ENCODE measurements around the gene CSAG3. TPM values are rescaled to one million over a fixed set of nuclear protein-coding genes. Genes with fewer than 3 reads are reported as not detected.
"Not testable (repeated sequence)": the region's sequence is repeated elsewhere in the genome, so short reads cannot be mapped to it uniquely, and the experiment has no call there.

CSAG3 gene
- not detected for polyA plus RNA-seq (2013, experiment 1 of 2; ENCODE audit: insufficient read length)
- not detected for polyA plus RNA-seq (2013, experiment 2 of 2; ENCODE audit: insufficient read length)

DNA sequence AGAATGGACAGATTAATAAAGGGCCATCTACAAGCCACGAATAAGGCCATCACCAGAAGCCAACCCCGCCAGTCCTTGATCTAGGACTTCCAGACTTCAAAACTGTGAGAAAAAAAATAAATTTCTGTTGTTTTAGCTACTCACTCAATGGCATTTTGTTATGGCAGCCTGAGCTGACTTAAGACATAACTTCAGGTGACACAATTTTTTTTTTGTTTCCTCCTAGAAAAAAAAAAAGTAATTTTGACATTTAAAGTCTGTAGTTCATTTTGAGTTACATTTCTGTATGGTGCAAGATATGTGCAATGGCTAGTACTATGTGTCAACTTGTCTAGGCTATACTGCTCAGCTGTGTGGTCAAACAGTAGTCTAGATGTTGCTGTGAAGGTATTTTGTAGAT lies at the start of gene CSAG3:
Gene CSAG3, plus strand, starts transcription at position 301 of the 400 bp plus-strand sequence.
- not testable (repeated sequence) for DNase-seq

DNA sequence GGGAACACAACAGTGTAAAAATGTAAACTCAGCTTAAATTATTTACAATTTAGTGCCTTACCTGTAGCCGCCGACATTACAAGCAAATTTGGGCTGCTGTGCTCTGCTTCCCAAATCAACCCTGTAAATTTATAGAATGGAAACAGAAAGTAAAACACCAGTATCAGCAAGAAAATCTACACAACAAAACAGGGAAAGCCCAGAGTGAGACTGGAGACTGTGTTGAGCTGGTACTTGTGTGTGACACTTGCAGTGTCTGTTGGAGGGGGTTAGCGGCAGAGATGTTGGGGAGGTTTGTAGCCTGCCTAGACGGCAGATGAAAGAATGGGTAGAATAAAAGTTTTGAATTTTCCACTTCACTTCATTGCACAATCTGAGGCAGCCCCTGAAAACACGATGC lies 45.8 kb upstream of the CSAG3 start:
- not testable (repeated sequence) for DNase-seq

DNA sequence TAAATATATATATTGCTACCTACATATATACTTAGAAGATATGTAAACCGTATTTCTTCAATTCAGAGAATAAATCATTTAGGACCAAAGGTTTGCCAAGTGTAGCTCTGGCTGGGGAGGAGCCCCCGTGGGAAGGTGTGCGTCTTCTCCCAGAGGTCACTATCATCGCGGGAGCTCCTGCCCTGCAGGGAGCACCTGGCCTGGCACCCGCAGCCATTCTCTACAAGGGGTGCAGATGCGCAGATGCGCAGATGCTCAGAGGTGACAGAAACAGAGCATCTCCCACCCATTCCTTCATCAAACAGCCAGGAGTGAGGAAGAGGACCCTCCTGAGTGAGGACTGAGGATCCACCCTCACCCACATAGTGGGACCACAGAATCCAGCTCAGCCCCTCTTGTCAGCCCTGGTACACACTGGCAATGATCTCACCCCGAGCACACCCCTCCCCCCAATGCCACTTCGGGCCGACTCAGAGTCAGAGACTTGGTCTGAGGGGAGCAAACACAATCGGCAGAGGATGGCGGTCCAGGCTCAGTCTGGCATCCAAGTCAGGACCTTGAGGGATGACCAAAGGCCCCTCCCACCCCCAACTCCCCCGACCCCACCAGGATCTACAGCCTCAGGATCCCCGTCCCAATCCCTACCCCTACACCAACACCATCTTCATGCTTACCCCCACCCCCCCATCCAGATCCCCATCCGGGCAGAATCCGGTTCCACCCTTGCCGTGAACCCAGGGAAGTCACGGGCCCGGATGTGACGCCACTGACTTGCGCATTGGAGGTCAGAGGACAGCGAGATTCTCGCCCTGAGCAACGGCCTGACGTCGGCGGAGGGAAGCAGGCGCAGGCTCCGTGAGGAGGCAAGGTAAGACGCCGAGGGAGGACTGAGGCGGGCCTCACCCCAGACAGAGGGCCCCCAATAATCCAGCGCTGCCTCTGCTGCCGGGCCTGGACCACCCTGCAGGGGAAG lies 44.9 kb upstream of the CSAG3 start, which contains the start of gene MAGEA2B:
Gene MAGEA2B, plus strand, starts transcription at position 814 of the 973 bp plus-strand sequence. CDS start 2,479 bp downstream, outside the sequence.
- not testable (repeated sequence) for DNase-seq

DNA sequence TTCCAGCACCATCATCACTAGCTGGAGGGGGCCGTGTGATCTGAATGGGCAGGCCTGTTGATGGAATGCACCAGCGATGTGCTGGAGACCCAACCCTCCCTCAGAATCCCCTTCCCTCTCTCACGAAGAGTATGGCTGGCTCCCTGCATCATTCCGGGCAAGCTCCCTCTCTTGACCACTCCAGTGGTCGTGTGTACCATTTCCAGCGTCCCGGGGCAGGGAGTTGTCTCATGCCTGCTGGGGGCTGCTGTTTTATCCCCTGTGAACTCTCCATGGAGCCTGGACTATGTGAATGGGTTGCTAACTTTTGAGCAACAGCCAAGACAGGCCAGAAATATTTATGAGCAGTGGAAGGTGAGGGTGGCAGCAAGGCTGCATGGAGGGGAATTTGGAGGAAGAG lies 33.6 kb upstream of the CSAG3 start:
- DNase-seq = no peak

DNA sequence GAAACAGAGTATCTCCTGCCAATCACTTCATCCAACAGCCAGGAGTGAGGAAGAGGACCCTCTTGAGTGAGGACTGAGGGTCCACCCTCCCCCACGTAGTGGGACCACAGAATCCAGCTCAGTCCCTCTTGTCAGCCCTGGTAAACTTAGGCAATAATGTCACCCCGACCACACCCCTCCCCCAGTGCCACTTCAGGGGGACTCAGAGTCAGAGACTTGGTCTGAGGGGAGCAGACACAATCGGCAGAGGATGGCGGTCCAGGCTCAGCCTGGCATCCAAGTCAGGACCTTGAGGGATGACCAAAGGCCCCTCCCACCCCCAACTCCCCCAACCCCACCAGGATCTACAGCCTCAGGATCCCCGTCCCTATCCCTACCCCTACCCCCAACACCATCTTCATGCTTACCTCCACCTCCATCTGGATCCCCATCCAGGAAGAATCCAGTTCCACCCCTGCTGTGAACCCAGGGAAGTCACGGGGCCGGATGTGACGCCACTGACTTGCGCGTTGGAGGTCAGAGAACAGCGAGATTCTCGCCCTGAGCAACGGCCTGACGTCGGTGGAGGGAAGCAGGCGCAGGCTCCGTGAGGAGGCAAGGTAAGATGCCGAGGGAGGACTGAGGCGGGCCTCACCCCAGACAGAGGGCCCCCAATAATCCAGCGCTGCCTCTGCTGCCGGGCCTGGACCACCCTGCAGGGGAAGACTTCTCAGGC lies 25.6 kb upstream of the CSAG3 start, which contains the start of the genes CSAG1 and MAGEA12:
Gene CSAG1, minus strand, starts transcription at position 461 of the 715 bp plus-strand sequence. CDS start 1,261 bp downstream, outside the sequence.
Gene MAGEA12, plus strand, starts transcription at position 497 of the 715 bp plus-strand sequence. CDS start 2,405 bp downstream, outside the sequence.
- DNase-seq = no peak

DNA sequence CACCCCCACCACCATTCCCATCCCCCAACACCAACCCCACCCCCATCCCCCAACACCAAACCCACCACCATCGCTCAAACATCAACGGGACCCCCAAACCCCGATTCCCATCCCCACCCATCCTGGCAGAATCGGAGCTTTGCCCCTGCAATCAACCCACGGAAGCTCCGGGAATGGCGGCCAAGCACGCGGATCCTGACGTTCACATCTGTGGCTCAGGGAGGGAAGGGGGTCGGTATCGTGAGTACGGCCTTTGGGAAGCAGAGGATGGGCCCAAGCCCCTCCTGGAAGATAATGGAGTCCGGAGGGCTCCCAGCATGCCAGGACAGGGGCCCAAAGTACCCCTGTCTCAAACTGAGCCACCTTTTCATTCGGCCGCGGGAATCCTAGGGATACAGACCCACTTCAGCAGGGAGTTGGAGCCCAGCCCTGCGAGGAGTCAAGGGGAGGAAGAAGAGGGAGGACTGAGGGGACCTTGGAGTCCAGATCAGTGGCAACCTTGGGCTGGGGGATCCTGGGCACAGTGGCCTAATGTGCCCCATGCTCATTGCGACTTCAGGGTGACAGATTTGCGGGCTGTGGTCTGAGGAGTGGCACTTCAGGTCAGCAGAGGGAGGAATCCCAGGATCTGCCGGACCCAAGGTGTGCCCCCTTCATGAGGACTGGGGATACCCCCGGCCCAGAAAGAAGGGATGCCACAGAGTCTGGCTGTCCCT lies 24.7 kb upstream of the CSAG3 start:
- DNase-seq = not testable (repeated sequence)

DNA sequence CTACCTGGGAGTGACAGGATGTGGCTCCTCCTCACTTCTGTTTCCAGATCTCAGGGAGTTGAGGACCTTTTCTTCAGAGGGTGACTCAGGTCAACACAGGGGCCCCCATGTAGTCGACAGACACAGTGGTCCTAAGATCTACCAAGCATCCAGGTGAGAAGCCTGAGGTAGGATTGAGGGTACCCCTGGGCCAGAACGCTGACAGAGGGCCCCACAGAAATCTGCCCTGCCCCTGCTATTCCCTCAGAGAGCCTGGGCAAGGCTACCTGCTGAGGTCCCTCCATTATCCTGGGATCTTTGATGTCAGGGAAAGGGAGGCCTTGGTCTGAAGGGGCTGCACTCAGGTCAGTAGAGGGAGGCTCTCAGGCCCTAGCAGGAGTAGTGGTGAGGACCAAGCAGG lies 23.9 kb upstream of the CSAG3 start:
- no peak for DNase-seq

DNA sequence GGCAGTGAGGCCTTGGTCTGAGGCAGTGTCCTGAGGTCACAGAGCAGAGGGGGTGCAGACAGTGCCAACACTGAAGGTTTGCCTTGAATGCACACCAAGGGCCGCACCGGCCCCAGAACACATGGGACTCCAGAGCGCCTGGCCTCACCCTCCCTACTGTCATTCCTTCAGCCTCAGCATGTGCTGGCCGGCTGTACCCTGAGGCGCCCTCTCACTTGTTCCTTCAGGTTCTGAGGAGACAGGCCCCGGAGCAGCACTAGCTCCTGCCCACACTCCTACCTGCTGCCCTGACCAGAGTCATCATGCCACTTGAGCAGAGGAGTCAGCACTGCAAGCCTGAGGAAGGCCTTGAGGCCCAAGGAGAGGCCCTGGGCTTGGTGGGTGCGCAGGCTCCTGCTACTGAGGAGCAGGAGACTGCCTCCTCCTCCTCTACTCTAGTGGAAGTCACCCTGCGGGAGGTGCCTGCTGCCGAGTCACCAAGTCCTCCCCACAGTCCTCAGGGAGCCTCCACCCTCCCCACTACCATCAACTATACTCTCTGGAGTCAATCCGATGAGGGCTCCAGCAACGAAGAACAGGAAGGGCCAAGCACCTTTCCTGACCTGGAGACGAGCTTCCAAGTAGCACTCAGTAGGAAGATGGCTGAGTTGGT lies 23.0 kb upstream of the CSAG3 start:
- DNase-seq = no peak

DNA sequence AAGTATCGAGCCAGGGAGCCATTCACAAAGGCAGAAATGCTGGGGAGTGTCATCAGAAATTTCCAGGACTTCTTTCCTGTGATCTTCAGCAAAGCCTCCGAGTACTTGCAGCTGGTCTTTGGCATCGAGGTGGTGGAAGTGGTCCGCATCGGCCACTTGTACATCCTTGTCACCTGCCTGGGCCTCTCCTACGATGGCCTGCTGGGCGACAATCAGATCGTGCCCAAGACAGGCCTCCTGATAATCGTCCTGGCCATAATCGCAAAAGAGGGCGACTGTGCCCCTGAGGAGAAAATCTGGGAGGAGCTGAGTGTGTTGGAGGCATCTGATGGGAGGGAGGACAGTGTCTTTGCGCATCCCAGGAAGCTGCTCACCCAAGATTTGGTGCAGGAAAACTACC lies 22.5 kb upstream of the CSAG3 start:
- DNase-seq = not testable (repeated sequence)

DNA sequence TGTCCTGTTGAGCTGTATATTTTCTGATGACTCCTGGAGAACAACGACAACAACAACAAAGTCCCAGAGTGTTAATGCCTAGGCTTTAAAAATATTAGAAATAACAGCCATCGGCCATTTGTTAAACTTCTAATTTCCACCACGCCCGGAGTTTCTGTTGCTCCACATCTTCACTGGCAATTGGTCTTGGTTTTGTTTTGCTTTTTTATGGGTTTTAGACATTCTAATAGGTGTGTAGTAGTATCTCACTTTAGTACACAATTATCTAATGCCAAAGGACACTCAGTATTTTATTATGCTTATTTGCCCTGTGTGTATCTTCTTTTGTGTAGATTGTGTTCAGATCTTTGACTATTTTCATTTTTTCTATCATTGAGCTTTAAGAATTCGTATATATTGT lies 20.5 kb upstream of the CSAG3 start:
- DNase-seq = no peak

DNA sequence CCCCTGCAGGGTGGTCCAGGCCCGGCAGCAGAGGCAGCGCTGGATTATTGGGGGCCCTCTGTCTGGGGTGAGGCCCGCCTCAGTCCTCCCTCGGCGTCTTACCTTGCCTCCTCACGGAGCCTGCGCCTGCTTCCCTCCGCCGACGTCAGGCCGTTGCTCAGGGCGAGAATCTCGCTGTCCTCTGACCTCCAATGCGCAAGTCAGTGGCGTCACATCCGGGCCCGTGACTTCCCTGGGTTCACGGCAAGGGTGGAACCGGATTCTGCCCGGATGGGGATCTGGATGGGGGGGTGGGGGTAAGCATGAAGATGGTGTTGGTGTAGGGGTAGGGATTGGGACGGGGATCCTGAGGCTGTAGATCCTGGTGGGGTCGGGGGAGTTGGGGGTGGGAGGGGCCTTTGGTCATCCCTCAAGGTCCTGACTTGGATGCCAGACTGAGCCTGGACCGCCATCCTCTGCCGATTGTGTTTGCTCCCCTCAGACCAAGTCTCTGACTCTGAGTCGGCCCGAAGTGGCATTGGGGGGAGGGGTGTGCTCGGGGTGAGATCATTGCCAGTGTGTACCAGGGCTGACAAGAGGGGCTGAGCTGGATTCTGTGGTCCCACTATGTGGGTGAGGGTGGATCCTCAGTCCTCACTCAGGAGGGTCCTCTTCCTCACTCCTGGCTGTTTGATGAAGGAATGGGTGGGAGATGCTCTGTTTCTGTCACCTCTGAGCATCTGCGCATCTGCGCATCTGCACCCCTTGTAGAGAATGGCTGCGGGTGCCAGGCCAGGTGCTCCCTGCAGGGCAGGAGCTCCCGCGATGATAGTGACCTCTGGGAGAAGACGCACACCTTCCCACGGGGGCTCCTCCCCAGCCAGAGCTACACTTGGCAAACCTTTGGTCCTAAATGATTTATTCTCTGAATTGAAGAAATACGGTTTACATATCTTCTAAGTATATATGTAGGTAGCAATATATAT lies 5.0 kb upstream of the CSAG3 start, which contains the start of gene MAGEA2:
Gene MAGEA2, minus strand, starts transcription at position 157 of the 965 bp plus-strand sequence. CDS start 2,479 bp downstream, outside the sequence.
- DNase-seq = not testable (repeated sequence)

DNA sequence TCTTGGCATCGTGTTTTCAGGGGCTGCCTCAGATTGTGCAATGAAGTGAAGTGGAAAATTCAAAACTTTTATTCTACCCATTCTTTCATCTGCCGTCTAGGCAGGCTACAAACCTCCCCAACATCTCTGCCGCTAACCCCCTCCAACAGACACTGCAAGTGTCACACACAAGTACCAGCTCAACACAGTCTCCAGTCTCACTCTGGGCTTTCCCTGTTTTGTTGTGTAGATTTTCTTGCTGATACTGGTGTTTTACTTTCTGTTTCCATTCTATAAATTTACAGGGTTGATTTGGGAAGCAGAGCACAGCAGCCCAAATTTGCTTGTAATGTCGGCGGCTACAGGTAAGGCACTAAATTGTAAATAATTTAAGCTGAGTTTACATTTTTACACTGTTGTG lies 4.1 kb upstream of the CSAG3 start:
- not testable (repeated sequence) for DNase-seq

DNA sequence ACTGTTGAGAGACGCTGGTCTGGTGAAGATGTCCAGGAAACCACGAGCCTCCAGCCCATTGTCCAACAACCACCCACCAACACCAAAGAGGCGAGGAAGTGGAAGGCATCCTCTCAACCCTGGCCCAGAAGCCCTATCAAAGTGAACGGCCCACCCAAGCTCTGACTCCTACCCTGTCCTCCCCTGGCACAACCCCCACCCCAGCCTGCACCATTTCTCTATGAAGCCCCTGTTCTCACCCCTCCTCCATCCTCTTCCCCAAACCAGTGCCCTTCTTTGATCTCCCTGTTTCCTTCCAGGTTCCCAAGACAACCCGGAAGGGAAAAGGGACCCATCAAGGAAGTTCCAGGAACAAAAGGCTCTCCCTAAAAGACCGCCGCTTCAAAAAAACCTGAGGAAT lies 526 bp downstream of the CSAG3 start:
- not testable (repeated sequence) for DNase-seq

DNA sequence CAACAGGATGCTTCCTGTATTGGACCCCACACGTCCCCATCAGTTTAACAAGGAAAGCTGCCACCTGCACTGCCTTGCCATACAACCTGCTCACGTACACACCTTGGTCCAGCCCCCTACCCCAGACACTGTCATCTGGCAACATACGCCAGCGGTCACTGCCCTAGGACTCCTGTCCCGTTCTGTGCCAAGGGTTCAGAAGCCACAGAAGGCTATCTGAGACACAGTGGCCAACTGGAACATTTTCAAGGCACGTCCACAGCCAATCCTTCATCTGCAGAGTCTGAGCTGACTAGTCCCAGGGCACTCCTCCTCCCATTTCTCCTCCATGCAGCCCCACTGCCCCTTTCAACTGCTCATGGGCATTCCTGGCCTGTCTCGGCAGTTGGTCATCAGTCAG lies 2.6 kb downstream of the CSAG3 start:
- DNase-seq = not testable (repeated sequence)

DNA sequence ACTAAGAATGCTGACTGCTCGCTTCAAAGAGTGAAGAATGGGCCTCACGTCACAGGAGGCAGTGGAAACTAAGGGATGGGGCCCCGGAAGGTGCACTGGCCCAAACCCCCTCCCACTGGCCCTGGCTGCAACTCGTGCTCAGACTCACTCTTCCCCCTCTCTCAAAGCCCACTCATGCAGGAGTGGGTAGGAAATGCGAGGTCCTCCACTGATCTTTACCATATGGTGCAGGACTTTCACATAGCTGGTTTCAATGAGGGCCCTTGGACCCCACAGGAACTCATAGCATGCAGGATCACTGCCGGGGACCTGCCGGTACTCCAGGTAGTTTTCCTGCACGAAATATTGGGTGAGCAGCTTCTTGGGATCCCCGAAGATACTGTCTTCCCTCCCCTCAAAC lies 7.5 kb downstream of the CSAG3 start:
- not testable (repeated sequence) for DNase-seq

DNA sequence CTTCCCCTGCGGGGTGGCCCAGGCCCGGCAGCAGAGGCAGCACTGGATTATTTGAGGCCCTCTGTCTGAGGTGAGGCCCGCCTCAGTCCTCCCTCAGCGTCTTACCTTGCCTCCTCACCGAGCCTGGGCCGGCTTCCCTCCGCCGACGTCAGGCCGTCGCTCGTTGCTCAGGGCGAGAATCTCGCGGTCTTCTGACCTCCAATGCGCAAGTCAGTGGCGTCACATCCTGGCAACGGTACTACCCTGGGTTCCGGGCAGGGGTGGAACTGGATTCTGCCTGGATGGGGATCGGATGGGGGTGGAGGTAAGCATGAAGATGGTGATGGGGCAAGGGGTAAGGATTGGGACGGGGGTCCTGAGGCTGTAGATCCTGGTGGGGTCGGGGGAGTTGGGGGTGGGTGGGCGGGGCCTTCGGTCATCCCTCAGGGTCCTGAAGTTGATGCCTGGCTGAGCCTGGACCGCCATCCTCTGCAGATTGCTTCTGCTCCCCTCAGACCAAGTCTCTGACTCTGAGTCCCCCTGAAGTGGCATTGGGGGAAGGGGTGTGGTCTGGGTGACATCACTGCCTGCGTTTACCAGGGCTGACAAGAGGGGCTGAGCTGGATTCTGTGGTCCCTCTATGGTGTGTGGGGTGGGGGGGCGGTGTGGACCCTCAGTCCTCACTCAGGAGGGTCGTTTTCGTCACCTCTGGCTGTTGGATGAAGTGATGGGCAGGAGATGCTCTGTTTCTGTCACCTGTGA lies 10.7 kb downstream of the CSAG3 start, which contains the start of gene MAGEA6:
Gene MAGEA6, minus strand, starts transcription at position 141 of the 741 bp plus-strand sequence. CDS start 2,039 bp downstream, outside the sequence.
- DNase-seq = not testable (repeated sequence)

DNA sequence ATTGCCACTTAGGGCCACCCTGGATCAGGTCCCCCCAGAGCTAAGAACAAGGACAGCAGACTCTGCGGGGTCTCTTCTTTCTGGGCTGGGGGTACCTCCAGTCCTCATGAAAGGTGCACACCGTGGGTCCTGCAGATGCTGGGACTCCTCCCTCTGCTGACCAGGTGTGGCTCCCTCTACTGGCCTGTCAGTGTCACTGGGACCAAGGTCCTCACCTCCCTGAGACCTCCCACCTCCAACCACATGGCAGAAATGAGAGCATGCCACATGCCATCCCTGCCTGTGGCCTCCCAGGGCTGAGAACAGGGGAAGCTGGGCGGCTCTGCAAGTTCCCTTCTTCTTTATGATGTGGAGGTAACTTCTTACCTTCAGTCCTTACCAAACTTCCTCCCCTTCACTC lies 28.0 kb downstream of the CSAG3 start:
- DNase-seq = not testable (repeated sequence)

DNA sequence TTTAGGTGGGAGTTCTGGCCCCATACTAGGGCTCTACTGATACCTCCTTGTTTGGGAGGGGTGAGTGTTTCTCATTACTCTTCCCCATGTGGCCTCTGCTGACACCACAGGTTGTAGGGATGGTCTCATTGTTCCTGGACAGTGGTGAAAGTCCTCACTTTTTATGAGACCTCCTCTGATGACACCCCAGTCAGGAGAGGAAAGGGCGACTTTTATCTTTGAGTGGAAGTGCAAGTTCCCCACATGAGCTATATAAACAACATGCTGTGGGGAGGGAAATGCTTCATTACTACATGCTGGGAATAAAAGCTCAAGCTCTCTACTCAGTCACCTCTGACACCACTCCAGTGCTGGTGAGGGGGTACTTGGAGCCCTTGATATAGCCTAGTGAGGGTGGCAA lies 39.9 kb downstream of the CSAG3 start:
- DNase-seq = no peak

DNA sequence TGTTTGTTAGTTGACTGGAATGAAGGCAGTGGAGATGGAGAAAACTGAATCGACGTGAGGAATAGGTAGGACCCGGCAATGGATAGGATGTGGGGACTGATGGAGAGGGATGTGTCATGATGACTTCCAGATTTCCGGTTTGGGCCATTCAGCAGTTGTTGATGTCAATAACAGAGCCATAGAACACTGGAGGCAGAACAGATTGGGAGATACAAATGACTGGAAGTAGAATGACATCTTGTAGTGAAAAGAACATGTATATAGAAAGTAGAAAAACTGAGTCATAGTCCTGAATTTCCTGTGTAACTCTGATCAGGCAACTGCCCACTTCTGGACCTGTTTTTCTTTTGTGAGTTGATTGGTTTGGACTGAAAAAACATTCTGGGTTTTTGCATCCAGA lies 47.0 kb downstream of the CSAG3 start:
- no peak for DNase-seq
